Stimulated activated CD8-positive, alpha-beta memory T cell treated with anti-CD3 and anti-CD28 coated beads, Interleukin-7, amount 100 ng/mL, for 48 hours (primary cell): Measurements from ENCODE around the gene IER2.
"Not testable (repeated sequence)": the region's sequence is repeated elsewhere in the genome, so short reads cannot be mapped to it uniquely, and the experiment has no call there.

Source experiments
- DNase-seq, 2 donors: peaks; one replicate each; pipeline ENCODE4 v3.0.0-alpha.2; 2020; ENCODE audit warnings: low read depth in 1 of 2; ENCODE audit errors: extremely low read depth in 1 of 2

Gene IER2

GRCh38 chr19:13138171-13138915 lies 11.9 kb upstream of the IER2 start:
- DNase-seq, result no peak

DNA sequence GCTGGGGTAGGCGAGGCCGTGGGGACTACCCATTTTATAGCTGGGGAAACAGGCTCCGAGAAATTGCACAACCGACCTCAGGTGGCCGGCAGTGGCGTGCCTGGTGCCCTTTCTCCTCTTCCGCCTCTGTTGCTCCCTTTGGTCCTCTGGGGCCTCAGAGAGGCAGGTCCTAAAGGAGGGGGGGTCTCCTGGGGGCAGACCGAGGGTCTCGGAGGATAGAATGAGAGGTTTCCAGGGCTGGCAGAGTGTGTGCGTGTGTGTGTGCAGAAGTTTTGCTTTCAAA lies 11.4 kb upstream of the IER2 start:
- DNase-seq, result no peak

DNA sequence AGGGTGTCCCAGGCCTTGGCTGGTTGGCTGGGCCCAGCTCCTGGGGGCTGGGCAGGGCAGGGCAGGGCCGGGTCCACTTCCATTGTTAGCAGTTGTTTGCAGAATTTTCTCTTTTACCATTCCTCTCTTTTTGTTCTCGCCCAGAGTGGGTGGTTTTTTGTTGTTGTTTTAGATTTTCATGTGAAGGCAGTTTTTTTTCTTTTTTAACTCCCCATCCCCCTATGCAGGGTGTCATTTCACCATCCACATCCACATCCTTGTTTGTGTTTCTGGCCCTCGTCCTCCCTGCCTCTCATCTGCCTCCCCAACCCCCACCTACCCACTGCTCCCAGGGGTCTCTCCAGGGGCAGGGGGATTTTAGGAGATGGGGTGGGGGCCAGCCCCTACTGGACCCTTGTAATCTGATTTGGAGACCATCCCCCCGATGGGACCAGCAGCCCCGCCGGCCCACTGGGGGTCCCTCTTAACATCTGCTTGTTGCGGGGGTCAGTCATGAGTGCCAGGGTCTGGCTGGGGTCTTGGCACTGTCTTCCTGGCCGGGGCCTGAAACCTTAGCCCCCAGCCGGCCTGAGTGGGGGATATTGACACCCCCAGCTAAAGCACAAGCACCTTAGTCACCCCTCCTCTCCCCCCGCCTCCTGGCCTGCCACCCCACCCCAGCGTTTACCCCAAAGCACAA lies 10.4 kb upstream of the IER2 start:
- no peak for DNase-seq

DNA sequence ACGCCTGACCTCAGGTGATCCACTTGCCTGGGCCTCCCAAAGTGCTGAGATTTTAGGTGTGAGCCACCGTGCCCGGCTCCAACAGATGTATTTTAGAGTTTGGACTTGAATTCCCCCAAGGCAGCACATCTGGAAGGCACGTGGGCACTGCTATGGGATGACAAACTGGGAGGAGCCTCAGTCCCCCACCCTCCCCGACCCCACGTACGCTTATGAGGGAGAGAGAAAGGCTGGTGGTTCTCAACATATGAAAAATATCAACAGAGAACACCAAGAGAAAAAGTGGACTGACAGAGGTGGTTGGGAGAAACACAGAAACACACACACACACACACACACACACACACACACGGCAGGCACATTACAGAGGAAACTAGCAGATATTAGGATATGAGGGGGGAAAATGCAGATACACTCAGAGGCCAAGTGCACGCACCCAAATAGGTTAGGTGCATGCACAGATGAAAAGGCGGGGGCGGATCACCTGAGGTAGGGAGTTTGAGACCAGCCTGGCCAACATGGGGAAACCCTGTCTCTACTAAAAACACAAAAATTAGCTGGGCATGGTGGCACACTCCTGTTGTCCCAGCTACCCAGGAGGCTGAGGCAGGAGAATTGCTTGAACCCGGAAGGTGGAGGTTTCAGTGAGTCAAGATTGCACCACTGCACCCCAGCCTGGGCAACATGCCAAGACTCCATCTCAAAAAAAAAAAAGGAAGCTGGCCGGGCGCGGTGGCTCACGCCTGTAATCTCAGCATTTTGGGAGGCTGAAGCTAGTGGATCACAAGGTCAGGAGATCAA lies 3.2 kb upstream of the IER2 start:
- no peak for DNase-seq

- not testable (repeated sequence) for DNase-seq
These were observed 1.0 kb upstream of the IER2 start for GRCh38 chr19:13149173-13149627.

GRCh38 chr19:13149628-13150186 lies 504 bp upstream of the IER2 start:
- DNase-seq, result no peak

GRCh38 chr19:13150931-13151604 lies 857 bp downstream of the IER2 start:
- DNase-seq, result no peak

- DNase-seq, result peak; percentile 90 to 94
These were observed 1.6 kb downstream of the IER2 start for GRCh38 chr19:13151605-13152355.

- DNase-seq, result no peak
These were observed 2.3 kb downstream of the IER2 start for GRCh38 chr19:13152356-13152973.

DNA sequence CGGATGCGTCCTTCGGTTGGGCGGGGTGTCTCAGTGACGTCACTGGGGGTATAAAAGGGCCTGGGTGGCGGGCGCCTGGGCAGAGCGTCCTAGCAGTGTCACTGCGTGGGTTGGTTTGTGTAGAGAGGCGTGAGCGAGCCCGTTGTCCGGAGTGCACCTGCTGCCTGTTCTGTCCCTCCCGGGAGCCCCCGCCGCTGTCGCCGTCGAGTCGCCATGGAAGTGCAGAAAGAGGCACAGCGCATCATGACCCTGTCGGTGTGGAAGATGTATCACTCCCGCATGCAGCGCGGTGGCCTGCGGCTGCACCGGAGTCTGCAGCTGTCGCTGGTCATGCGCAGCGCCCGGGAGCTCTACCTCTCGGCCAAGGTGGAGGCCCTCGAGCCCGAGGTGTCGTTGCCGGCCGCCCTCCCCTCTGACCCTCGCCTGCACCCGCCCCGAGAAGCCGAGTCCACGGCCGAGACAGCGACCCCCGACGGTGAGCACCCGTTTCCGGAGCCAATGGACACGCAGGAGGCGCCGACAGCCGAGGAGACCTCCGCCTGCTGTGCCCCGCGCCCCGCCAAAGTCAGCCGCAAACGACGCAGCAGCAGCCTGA lies 2.9 kb downstream of the IER2 start:
- DNase-seq, result peak; percentile 88 to 92

DNA sequence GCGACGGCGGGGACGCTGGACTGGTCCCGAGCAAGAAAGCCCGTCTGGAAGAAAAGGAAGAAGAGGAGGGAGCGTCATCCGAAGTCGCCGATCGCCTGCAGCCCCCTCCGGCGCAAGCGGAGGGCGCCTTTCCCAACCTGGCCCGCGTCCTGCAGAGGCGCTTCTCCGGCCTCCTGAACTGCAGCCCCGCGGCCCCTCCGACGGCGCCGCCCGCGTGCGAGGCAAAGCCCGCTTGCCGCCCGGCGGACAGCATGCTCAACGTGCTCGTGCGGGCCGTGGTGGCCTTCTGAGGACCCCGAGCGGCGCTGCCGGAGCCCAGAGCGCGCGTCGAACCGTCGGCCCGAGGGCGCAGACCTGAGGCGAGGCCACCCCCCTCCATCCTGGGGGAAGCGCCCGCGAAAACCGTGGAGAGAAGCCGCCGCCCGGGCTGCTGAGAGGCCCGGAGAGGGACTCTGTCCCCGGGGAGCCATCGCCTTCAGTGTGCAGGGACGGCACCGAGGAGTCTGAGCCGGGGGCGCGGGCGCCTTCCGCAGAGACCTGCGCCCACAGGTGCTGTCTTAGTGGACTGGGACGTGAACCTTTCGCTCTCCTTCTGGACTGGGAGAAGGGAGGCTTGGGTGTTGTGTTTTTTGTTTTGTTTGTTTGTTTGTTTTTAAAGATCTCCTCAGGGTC lies 3.5 kb downstream of the IER2 start:
- DNase-seq, result no peak

GRCh38 chr19:13154241-13154778 lies 4.1 kb downstream of the IER2 start:
- peak in 1 of 2 donors; percentile 78 for DNase-seq

- DNase-seq, result peak in 1 of 2 donors; percentile 74
These were observed 4.8 kb downstream of the IER2 start for GRCh38 chr19:13154911-13155471.

GRCh38 chr19:13155472-13156359 lies 5.5 kb downstream of the IER2 start:
- DNase-seq, result peak; percentile 66 to 75

DNA sequence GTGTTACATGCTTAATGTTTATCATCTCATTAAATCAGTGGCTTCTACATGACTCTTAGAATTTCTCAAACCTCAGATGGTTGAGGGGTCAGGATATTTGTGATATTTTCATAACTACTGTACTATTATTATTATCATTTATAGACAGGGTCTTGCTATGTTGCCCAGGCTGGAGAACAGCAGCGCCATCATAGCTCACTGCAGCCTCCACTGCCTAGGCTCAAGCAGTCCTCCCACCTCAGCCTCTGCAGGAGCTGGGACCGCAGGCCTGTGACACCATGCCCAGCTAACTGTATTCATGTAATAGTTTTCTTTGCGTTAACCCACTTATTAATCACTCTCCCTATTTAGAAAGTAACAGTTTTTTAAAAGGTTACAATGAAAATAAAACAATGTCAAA lies 9.5 kb downstream of the IER2 start:
- DNase-seq, result no peak

GRCh38 chr19:13160557-13160956 lies 10.3 kb downstream of the IER2 start:
- no peak for DNase-seq
